Colonic mucosa (tissue), 4 donors: ENCODE results near the gene ELAVL1. TPM values are rescaled to one million over a fixed set of nuclear protein-coding genes. Genes with fewer than 3 reads are reported as not detected.
A peak's percentile ranks its signal among the peaks of the same experiment; 100 is the strongest.

Experiments
- DNase-seq: peaks from one replicate; pipeline ENCODE4 v3.0.0-alpha.2; 2020
- H3K27ac ChIP-seq: fragments of 200-600 bp; one replicate; pipeline ENCODE4 v1.8.0; 2021
- H3K27me3 ChIP-seq: fragments of 200-600 bp; one replicate; pipeline ENCODE4 v1.8.0; 2021
- H3K36me3 ChIP-seq: fragments of 200-600 bp; one replicate; pipeline ENCODE4 v1.8.0; 2021
- H3K4me1 ChIP-seq: fragments of 200-600 bp; one replicate; pipeline ENCODE4 v1.8.0; 2021; ENCODE audit warnings: mild to moderate bottlenecking
- H3K4me3 ChIP-seq: fragments of 200-600 bp; one replicate; pipeline ENCODE4 v1.8.0; 2021
- H3K9ac ChIP-seq, 2 donors: one replicate each; pipeline ENCODE4 v1.7.0; 2013; ENCODE audit warnings: control low read depth in 2 of 2, low read depth in 2 of 2, low read length in 2 of 2
- H3K9me3 ChIP-seq: fragments of 200-600 bp; one replicate; pipeline ENCODE4 v1.8.0; 2021
- intact Hi-C: fragments of 100-400 bp; cut with DNase I; formaldehyde crosslinking; loops from one replicate; pipeline ENCODE4 v1.14.1; 2022
- total RNA-seq, 2 donors: library from RNA; stranded (reverse); fragmentation: NEBNext Ultra II Directional in 1 of 2; extraction: Animal tissue kit (Norgen Biotek cat#: 25700) in 1 of 2; gene quantifications; one replicate each; pipeline ENCODE4 v1.2.1, GENCODE V29; 2021
- TF ChIP-seq, protein P1 (sequence below): fragments of 200-600 bp; IDR thresholded peaks from one replicate; pipeline ENCODE4 v1.8.0; 2022; ENCODE audit warnings: antibody characterized with exemption, mild to moderate bottlenecking
- donor health status: healthy.
- donor health status: DM: no; HTN: no; CAD: no.
- donor health status: DM: no; HTN: no; CAD: no.

ELAVL1 gene
- total RNA-seq, 2 donors from 2014 or later = 65.8 to 116 TPM

DNA sequence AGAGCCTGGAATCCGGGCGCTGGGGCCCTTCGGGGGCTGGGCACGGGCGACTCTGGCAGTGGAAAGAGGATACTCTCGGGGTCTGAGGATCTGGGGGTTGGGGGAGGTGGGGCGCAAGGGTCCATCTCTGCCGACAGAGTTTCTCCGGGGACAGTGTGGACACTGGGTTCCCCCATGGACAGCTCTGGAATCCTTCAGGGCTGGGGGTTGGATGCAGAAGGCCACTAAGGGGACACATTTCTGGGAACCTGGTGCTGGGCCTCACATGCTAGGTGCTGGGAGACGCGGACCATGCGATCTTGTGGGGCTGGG is 88.5 kb downstream of the ELAVL1 start:
- Histone ChIP-seq H3K36me3 (no peaks in the 10 kb centered on the region), H3K27ac (no peak overlapping the region), H3K9ac (peak overlapping the region; percentile 34 to 56), H3K9me3 (no peaks in the 10 kb centered on the region), H3K4me3 (no peak overlapping the region), H3K27me3 (peaks cover 41% of the 10 kb centered on the region), H3K4me1 (peaks cover 14% of the 10 kb centered on the region)
- intact Hi-C loops = no loop called here
- TF ChIP-seq, protein P1, sequence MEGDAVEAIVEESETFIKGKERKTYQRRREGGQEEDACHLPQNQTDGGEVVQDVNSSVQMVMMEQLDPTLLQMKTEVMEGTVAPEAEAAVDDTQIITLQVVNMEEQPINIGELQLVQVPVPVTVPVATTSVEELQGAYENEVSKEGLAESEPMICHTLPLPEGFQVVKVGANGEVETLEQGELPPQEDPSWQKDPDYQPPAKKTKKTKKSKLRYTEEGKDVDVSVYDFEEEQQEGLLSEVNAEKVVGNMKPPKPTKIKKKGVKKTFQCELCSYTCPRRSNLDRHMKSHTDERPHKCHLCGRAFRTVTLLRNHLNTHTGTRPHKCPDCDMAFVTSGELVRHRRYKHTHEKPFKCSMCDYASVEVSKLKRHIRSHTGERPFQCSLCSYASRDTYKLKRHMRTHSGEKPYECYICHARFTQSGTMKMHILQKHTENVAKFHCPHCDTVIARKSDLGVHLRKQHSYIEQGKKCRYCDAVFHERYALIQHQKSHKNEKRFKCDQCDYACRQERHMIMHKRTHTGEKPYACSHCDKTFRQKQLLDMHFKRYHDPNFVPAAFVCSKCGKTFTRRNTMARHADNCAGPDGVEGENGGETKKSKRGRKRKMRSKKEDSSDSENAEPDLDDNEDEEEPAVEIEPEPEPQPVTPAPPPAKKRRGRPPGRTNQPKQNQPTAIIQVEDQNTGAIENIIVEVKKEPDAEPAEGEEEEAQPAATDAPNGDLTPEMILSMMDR = no peak
- DNase-seq = no peak

DNA sequence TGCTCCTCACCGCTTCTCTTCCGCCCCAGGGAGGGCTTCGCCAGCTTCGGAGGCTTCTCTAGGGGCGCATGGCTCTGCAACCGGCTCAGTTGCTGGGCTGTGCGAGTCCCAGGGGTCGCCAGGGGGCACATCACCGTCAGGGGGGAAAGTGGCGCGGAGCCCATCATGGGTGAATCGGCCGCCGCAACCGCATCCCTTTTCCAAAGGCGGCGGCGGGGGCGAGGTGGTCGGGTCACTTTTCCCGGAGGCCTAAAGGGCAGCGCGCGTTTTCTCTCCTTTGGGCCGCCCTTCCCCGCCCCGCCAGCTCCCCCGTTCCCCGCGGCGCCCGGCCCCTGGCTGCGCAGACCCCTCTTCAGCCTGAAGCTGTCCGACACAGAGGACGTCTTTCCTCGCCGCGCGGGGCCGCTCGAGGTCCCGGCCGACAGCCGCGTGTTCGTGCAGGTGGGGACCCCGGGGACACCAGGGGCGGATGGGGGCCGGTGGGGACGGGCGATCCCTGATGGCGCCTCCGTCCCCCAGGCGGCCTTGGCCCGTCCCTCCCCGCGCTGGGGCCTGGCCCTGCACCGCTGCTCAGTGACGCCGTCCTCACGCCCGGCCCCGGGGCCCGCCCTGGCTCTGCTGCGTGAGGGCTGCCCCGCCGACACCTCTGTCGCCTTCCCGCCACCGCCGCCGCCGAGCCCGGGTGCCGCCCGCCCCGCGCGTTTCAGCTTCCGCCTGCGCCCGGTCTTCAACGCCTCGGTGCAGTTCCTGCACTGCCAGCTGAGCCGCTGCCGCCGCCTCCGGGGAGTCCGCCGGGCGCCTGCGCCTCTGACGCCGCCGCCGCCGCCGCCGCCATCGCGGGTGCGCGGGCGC is 89.1 kb downstream of the ELAVL1 start:
- Histone ChIP-seq H3K27me3 (peaks cover 41% of the 10 kb centered on the region), H3K4me1 (peaks cover 10% of the 10 kb centered on the region), H3K9ac (peak overlapping the region in 1 of 2 donors; percentile 3), H3K9me3 (no peaks in the 10 kb centered on the region), H3K27ac (no peak overlapping the region), H3K36me3 (no peaks in the 10 kb centered on the region), H3K4me3 (peak overlapping the region; percentile 30)
- no peak for DNase-seq
- intact Hi-C loops = no loop called here
- TF ChIP-seq, protein P1 = no peak

DNA sequence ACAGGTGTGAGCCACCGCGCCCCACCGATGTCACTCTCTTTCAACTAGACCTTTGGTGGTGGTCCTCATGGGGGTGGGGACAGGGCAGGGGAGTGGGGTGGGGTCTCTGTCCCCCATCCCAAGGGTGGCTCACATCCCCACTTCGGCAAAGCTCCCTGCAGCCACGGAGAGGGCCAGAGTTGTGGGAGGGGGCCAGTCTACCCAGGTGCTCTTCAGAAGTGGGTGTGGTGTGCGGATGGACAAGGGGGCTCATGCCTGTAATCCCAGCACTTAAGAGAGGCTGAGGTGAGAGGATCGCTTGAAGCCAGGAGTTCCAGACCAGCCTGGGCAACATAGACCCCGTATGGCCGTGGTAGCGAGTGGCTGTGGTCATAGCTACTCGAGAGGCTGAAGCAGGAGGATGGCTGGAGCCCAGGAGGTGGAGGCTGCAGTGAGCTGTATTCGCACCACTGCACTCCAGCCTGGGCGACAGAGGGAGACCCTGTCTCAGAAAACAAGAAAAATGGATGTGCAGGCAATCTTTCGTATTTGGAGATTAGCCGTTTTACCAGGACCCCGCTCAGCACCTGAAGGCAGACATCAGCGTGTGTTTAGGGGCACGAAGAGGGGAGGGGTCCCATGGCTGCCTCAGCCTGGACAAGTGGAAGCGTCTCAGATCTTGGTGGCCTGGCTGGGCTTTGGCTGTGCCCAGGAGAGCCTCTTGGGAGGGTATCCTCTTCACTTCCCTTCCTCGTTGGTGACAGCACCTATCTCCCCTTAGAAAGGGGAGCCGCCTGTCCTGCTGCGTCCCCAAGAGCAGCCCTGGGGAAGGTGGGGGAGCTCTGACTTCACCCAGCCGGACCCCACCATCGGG is 90.0 kb downstream of the ELAVL1 start:
- H3K4me1 ChIP-seq = peaks cover 9% of the 10 kb centered on the region
- peaks cover 41% of the 10 kb centered on the region for H3K27me3 ChIP-seq
- H3K9ac ChIP-seq = no peak overlapping the region
- H3K27ac ChIP-seq = no peak overlapping the region
- TF ChIP-seq, protein P1 = no peak
- H3K36me3 ChIP-seq = peaks cover 2% of the 10 kb centered on the region
- intact Hi-C loops = no loop called here
- H3K4me3 ChIP-seq = peak overlapping the region; percentile 30
- no peak for DNase-seq
- no peaks in the 10 kb centered on the region for H3K9me3 ChIP-seq

DNA sequence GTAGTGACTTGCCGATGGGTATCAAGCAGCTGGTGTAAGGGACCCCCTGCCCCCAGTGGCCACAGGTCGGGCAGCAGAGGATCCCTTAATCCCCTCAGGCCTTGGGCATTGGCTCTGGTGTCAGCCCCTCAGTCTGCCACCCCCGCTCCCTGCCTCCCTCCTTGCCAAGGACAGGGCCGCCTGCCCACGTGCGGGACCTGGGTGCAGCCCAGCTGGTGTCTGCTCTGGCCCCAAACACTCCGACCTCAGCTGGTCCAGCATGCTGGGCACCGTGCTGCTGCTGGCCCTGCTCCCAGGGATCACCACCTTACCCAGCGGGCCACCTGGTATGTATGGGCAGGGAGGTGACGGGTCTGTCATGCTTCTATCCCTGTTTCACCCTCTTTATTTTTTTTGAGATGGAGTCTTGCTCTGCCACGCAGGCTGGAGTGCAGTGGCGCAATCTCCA is 90.8 kb downstream of the ELAVL1 start, which contains the start of gene TGFBR3L:
TSS of gene TGFBR3L (plus strand) at position 233 of the 448 bp plus-strand sequence.
- peaks cover 9% of the 10 kb centered on the region for H3K4me1 ChIP-seq
- no peak within 1 kb of the TSS for H3K4me3 ChIP-seq
- no peak within 1 kb of the TSS for H3K9ac ChIP-seq
- intact Hi-C loops = no loop called here
- H3K27ac ChIP-seq = no peak within 1 kb of the TSS
- peaks cover 41% of the 10 kb centered on the region for H3K27me3 ChIP-seq
- TF ChIP-seq, protein P1 = no peak
- no peaks in the 10 kb centered on the region for H3K9me3 ChIP-seq
- H3K36me3 ChIP-seq = peaks cover 8% of the 10 kb centered on the region
- no peak for DNase-seq

DNA sequence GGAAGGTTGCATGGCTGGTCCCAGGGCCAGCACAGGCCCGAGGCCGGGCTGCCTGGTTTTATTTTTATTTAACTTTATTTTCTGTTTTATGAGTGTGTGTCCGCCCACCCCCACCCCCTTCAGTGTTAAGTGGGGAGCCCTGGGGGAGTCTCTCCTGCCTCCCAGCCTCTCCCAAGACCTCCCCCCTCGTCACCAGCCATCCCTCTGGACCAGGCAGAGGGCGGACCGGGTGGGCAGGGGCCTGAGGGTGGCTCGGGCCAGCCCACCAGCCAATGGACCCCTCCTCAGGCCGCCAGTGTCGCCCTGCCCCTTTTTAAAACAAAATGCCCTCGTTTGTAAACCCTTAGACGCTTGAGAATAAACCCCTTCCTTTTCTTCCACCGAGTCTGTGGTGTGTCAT is 91.3 kb downstream of the ELAVL1 start:
- TF ChIP-seq, protein P1 = no peak
- Histone ChIP-seq H3K27ac (no peak overlapping the region), H3K9ac (no peak overlapping the region), H3K9me3 (no peaks in the 10 kb centered on the region), H3K36me3 (peaks cover 8% of the 10 kb centered on the region), H3K4me1 (peaks cover 9% of the 10 kb centered on the region), H3K4me3 (no peak overlapping the region), H3K27me3 (peaks cover 41% of the 10 kb centered on the region)
- DNase-seq = no peak
- intact Hi-C loops = no loop called here
